Calu3 (cell line): ENCODE measurements around the gene COQ10A. TPM values are rescaled to one million over a fixed set of nuclear protein-coding genes. Genes with fewer than 3 reads are reported as not detected.
"Not testable (repeated sequence)": the region's sequence is repeated elsewhere in the genome, so short reads cannot be mapped to it uniquely, and the experiment has no call there.

Experiments
- BruUV-seq: library from RNA; stranded (reverse); fragments of 400-500 nt; replicated peaks from 2 replicates; lab custom pipeline; 2021; lab: Mats Ljungman, UMichigan
- CTCF ChIA-PET: fragments of 300-600 bp; sonication (Branson Sonifier 250); formaldehyde crosslinking; loops from one replicate; lab custom pipeline; 2022; ENCODE audit warnings: antibody characterized with exemption; lab: Charles Lee
- DNase-seq: peaks from one replicate; pipeline ENCODE4 v3.0.0; 2022
- H3K27ac Mint-ChIP-seq: one replicate; pipeline ENCODE4 v1.8.0; 2022; ENCODE audit warnings: mixed read lengths; ENCODE audit not compliant: unreplicated experiment
- H3K27me3 Mint-ChIP-seq: one replicate; pipeline ENCODE4 v1.8.0; 2022; ENCODE audit warnings: mixed read lengths; ENCODE audit not compliant: unreplicated experiment
- H3K36me3 Mint-ChIP-seq: one replicate; pipeline ENCODE4 v1.8.0; 2022; ENCODE audit warnings: mild to moderate bottlenecking, moderate library complexity, mixed read lengths; ENCODE audit not compliant: insufficient read depth, unreplicated experiment
- H3K4me1 Mint-ChIP-seq: one replicate; pipeline ENCODE4 v1.8.0; 2022; ENCODE audit warnings: mild to moderate bottlenecking, low read depth, mixed read lengths; ENCODE audit not compliant: unreplicated experiment
- H3K4me3 Mint-ChIP-seq: one replicate; pipeline ENCODE4 v1.8.0; 2022; ENCODE audit warnings: mild to moderate bottlenecking, low read depth, moderate library complexity, mixed read lengths; ENCODE audit not compliant: unreplicated experiment
- H3K9me3 Mint-ChIP-seq: one replicate; pipeline ENCODE4 v1.8.0; 2022; ENCODE audit warnings: low read depth, mixed read lengths; ENCODE audit not compliant: unreplicated experiment
- CTCF ChIP-seq: fragments of 200-600 bp; IDR thresholded peaks from one replicate; pipeline ENCODE4 v1.8.0; 2022; ENCODE audit warnings: antibody characterized with exemption; ENCODE audit not compliant: unreplicated experiment
- intact Hi-C: fragments of 100-400 bp; cut with micrococcal nuclease; formaldehyde crosslinking; loops from one replicate; pipeline ENCODE4 v1.10.0; 2022; ENCODE audit not compliant: unreplicated experiment
- total RNA-seq: library from RNA; stranded (reverse); gene quantifications from 2 replicates; pipeline ENCODE4 v1.2.3, GENCODE V29; 2022

Gene COQ10A
- total RNA-seq, 1 experiment from 2014 or later: 11.4 TPM

GRCh38 chr12:56260921-56261320 lies 5.8 kb upstream of the COQ10A start:
- intact Hi-C loops: no loop called here
- Mint-ChIP-seq H3K9me3 (peaks cover 2% of the 10 kb centered on the region), H3K4me1 (peaks cover 28% of the 10 kb centered on the region), H3K27me3 (no peaks in the 10 kb centered on the region), H3K36me3 (peaks cover 27% of the 10 kb centered on the region), H3K4me3 (no peak overlapping the region), H3K27ac (no peak overlapping the region)
- CTCF ChIA-PET: no interaction called here
- no peak for TF ChIP-seq CTCF
- DNase-seq: no peak
- BruUV-seq: no TSS peak

DNA sequence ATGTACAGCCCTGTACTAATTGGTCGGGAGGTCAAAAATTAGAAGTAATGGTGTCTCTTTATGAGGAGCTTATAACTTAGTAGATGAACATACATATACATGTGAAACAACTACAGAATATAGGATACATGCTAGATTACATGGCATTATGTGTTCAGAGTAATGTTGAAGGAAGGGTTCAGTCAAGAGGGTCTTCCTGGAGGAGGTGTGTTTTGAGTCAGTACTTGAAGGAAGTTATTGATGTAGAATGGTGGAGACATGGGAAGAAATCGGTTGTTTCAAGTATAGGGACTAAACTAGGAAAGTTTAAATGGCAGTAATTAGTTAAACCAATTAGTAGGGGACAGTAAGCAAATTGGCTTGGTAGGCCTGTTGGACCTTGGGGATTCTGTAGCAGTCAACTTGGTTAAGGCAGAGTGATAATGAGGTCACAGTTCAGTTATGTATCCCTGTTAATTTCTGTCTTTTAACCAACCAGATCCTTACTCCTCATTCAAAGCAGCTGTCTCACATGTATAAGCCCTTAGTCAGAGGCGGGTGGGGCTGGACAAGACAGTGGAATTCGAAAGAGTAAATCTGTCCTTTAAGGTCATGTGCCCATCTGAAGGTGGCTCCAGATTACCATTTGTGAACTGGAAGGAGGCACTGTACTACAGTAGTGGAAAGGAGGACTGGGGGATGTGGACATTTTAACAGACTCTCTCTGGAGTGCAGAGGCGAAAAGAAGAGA lies 5.1 kb upstream of the COQ10A start:
- CTCF ChIA-PET: no interaction called here
- no peak overlapping the region for H3K27ac Mint-ChIP-seq
- peak; percentile 35 for DNase-seq
- no TSS peak for BruUV-seq
- no peaks in the 10 kb centered on the region for H3K27me3 Mint-ChIP-seq
- H3K4me3 Mint-ChIP-seq: no peak overlapping the region
- no peak for TF ChIP-seq CTCF
- intact Hi-C loops: no loop called here
- H3K9me3 Mint-ChIP-seq: peaks cover 2% of the 10 kb centered on the region
- peaks cover 34% of the 10 kb centered on the region for H3K4me1 Mint-ChIP-seq
- peaks cover 32% of the 10 kb centered on the region for H3K36me3 Mint-ChIP-seq

GRCh38 chr12:56262955-56263354 lies 3.8 kb upstream of the COQ10A start:
- CTCF ChIA-PET: interaction anchor here (0.7 kb wide), 1 partner anchor 37 kb away, joined by 3 read pairs; the partner anchor contains the start of gene CS
- H3K9me3 Mint-ChIP-seq, H3K4me3 Mint-ChIP-seq, BruUV-seq, DNase-seq, H3K27me3 Mint-ChIP-seq, intact Hi-C loops, H3K27ac Mint-ChIP-seq: not testable (repeated sequence)
- peaks cover 27% of the 10 kb centered on the region for H3K36me3 Mint-ChIP-seq
- H3K4me1 Mint-ChIP-seq: peaks cover 37% of the 10 kb centered on the region

GRCh38 chr12:56266068-56266692 lies 562 bp upstream of the COQ10A start:
- H3K36me3 Mint-ChIP-seq: peaks cover 30% of the 10 kb centered on the region
- intact Hi-C loops, H3K27me3 Mint-ChIP-seq, DNase-seq, H3K9me3 Mint-ChIP-seq, BruUV-seq: not testable (repeated sequence)
- CTCF ChIA-PET: interaction anchor here (0.6 to 1.4 kb wide), 7 partner anchors 14 to 222 kb away, joined by 3 to 6 read pairs (median 3); partner anchors contain the start of genes GLS2, RNF41 and SMARCC2
- H3K27ac Mint-ChIP-seq: peak overlapping the region; percentile 80
- peak overlapping the region; percentile 99 for H3K4me3 Mint-ChIP-seq
- peaks cover 20% of the 10 kb centered on the region for H3K4me1 Mint-ChIP-seq

- Mint-ChIP-seq H3K4me3 (peak overlapping the region; percentile 99), H3K4me1 (peaks cover 8% of the 10 kb centered on the region), H3K9me3 (no peaks in the 10 kb centered on the region), H3K36me3 (peaks cover 42% of the 10 kb centered on the region), H3K27ac (no peak overlapping the region), H3K27me3 (no peaks in the 10 kb centered on the region)
- DNase-seq: no peak
- CTCF ChIA-PET: interaction anchor here (0.5 to 1.4 kb wide), 4 partner anchors 10 to 94 kb away, joined by 3 to 6 read pairs (median 4); partner anchors contain the start of genes ANKRD52 and RNF41
- BruUV-seq: no TSS peak
- intact Hi-C loops: no loop called here
- no peak for TF ChIP-seq CTCF
Measured at GRCh38 chr12:56267443-56268071, 815 bp downstream of the COQ10A start.
